GM12878 (cell line): ENCODE results near the gene TMEM82. TPM values are rescaled to one million over a fixed set of nuclear protein-coding genes. Genes with fewer than 3 reads are reported as not detected.

Source experiments
- ATAC-seq: fragments of 200-7000 bp; cut with Tn5 transposase; 3 replicates; pipeline ENCODE4 v1.9.1; 2020; ENCODE audit warnings: mild to moderate bottlenecking, moderate library complexity
- BruUV-seq: library from RNA; stranded (reverse); fragments of 400-500 nt; replicated peaks from 2 replicates; lab custom pipeline; 2021; lab: Mats Ljungman, UMichigan
- CTCF ChIA-PET: fragments of 300-600 bp; sonication (Branson Sonifier 250); formaldehyde crosslinking; extraction: SDS; loops from one replicate; lab custom pipeline; 2021; ENCODE audit warnings: inconsistent platforms; lab: Yijun Ruan, JAX
- POLR2A ChIA-PET: fragments of 350-600 bp; formaldehyde crosslinking; extraction: SDS; loops from one replicate; lab custom pipeline; 2021; ENCODE audit warnings: inconsistent platforms; lab: Charles Lee
- RAD21 ChIA-PET: fragments of 300-600 bp; sonication (Branson Sonifier 250); formaldehyde crosslinking; loops from one replicate; lab custom pipeline; 2023; ENCODE audit warnings: antibody characterized with exemption; ENCODE audit not compliant: unreplicated experiment; lab: Charles Lee
- SMC1A ChIA-PET: fragments of 300-600 bp; sonication (Branson Sonifier 250); formaldehyde crosslinking; loops from one replicate; lab custom pipeline; 2023; ENCODE audit not compliant: unreplicated experiment, uncharacterized antibody; lab: Charles Lee
- DNase-seq: peaks from one replicate; pipeline ENCODE4 v3.0.0-alpha.2; 2011; ENCODE audit warnings: low read depth, low spot score
- FAIRE-seq: peaks from 3 replicates; lab custom pipeline; 2011; peaks lifted over from hg19 to GRCh38; lab: Jason Lieb, UNC
- H2AFZ ChIP-seq: 2 replicates; pipeline ENCODE4 v1.6.0; 2011; ENCODE audit warnings: low read depth, low read length, control low read depth; ENCODE audit not compliant: control insufficient read depth
- H3K27ac ChIP-seq: 2 replicates; pipeline ENCODE4 v1.5.1; 2011; ENCODE audit warnings: control low read depth; ENCODE audit not compliant: control insufficient read depth, insufficient read depth
- H3K27me3 ChIP-seq, 2 experiments: replicated peaks in 1 of 2; 2 replicates each; pipeline versions ENCODE4 v1.6.0 to v1.6.1; 2011; ENCODE audit warnings: low read length in 1 of 2; ENCODE audit not compliant: control insufficient read depth in 2 of 2, insufficient read depth in 2 of 2
- H3K36me3 ChIP-seq, 2 experiments: 2 replicates each; pipeline ENCODE4 v1.5.1; 2011; ENCODE audit warnings: low read length in 1 of 2; ENCODE audit not compliant: control insufficient read depth in 2 of 2, insufficient read depth in 2 of 2
- H3K4me1 ChIP-seq: 2 replicates; pipeline ENCODE4 v1.6.1; 2011; ENCODE audit warnings: mild to moderate bottlenecking, low read length, moderate library complexity, mixed read lengths; ENCODE audit not compliant: control insufficient read depth, insufficient read depth
- H3K4me2 ChIP-seq: 2 replicates; pipeline ENCODE4 v1.6.0; 2011; ENCODE audit warnings: control low read depth; ENCODE audit not compliant: control insufficient read depth, insufficient read depth
- H3K4me3 ChIP-seq: fragments of 200-600 bp; sonication (generic); 2 replicates; pipeline ENCODE4 v1.5.1; 2016
- H3K79me2 ChIP-seq: 2 replicates; pipeline ENCODE4 v1.6.0; 2011; ENCODE audit warnings: low read length; ENCODE audit not compliant: control insufficient read depth, insufficient read depth
- H3K9ac ChIP-seq: 2 replicates; pipeline ENCODE4 v1.8.0; 2011; ENCODE audit warnings: low read length, control low read depth, mixed read lengths; ENCODE audit not compliant: control insufficient read depth, insufficient read depth
- H3K9me3 ChIP-seq: replicated peaks from 3 replicates; pipeline ENCODE4 v1.5.1; 2011; ENCODE audit warnings: mild to moderate bottlenecking, low read length; ENCODE audit not compliant: control insufficient read depth, insufficient read depth
- H4K20me1 ChIP-seq: 2 replicates; pipeline ENCODE4 v1.6.0; 2011; ENCODE audit not compliant: control insufficient read depth, insufficient read depth
- ATF3 ChIP-seq: IDR thresholded peaks from 2 replicates; pipeline ENCODE4 v1.6.1; 2011; ENCODE audit warnings: low read depth, mild to moderate bottlenecking, low read length, moderate library complexity, borderline replicate concordance; ENCODE audit errors: extremely low read depth
- BRCA1 ChIP-seq: IDR thresholded peaks from 2 replicates; pipeline ENCODE4 v1.6.1; 2011; ENCODE audit warnings: low read depth, low read length, improper control_type of control experiment
- CBX5 ChIP-seq: sonication (generic); IDR thresholded peaks from 2 replicates; pipeline ENCODE4 v1.6.1; 2016; ENCODE audit warnings: low read depth, moderate library complexity, mild to moderate bottlenecking, inconsistent platforms
- CHD1 ChIP-seq: IDR thresholded peaks from 2 replicates; pipeline ENCODE4 v1.6.1; 2012; ENCODE audit warnings: low read depth, low read length, improper control_type of control experiment
- EP300 ChIP-seq, 2 experiments: fragments of 150-350 bp in 1 of 2; IDR thresholded peaks; 2 replicates each; pipeline ENCODE4 v1.6.1; 2011 to 2012; ENCODE audit warnings: low read depth in 2 of 2, low read length in 2 of 2, borderline replicate concordance in 1 of 2, improper control_type of control experiment in 1 of 2, inconsistent platforms in 1 of 2; ENCODE audit not compliant: control insufficient read depth in 1 of 2
- GATAD2B ChIP-seq: fragments of 450-650 bp; conservative IDR thresholded peaks from 2 replicates; pipeline ENCODE4 v1.6.1; 2017; ENCODE audit warnings: low read depth, mild to moderate bottlenecking, moderate library complexity
- HSF1 ChIP-seq: fragments of 150-350 bp; IDR thresholded peaks from 2 replicates; pipeline ENCODE4 v1.6.1; 2014; ENCODE audit warnings: mild to moderate bottlenecking, low read depth, low read length
- IRF5 ChIP-seq: fragments of 450-650 bp; IDR thresholded peaks from 2 replicates; pipeline ENCODE4 v1.6.1; 2017; ENCODE audit warnings: borderline replicate concordance
- KLF5 ChIP-seq: fragments of 450-650 bp; IDR thresholded peaks from 2 replicates; pipeline ENCODE4 v1.6.1; 2014; ENCODE audit warnings: mild to moderate bottlenecking; ENCODE audit not compliant: partially characterized antibody
- LARP7 ChIP-seq: fragments of 450-650 bp; IDR thresholded peaks from 2 replicates; pipeline ENCODE4 v1.6.1; 2017; ENCODE audit warnings: mild to moderate bottlenecking
- MYB ChIP-seq: fragments of 150-350 bp; IDR thresholded peaks from 2 replicates; pipeline ENCODE4 v1.6.1; 2014; ENCODE audit warnings: mild to moderate bottlenecking, low read depth, low read length, borderline replicate concordance
- PML ChIP-seq: IDR thresholded peaks from 2 replicates; pipeline ENCODE4 v1.6.1; 2012; ENCODE audit warnings: low read length, inconsistent platforms
- POLR2AphosphoS2 ChIP-seq: IDR thresholded peaks from 2 replicates; pipeline ENCODE4 v1.6.1; 2011; ENCODE audit warnings: low read depth, mild to moderate bottlenecking, low read length, improper control_type of control experiment, moderate library complexity
- SMARCA5 ChIP-seq: fragments of 450-650 bp; IDR thresholded peaks from 2 replicates; pipeline ENCODE4 v1.6.1; 2017; ENCODE audit warnings: mild to moderate bottlenecking
- SUZ12 ChIP-seq: fragments of 200-600 bp; sonication (generic); IDR thresholded peaks from one replicate; pipeline ENCODE4 v1.6.1; 2018; ENCODE audit warnings: antibody characterized with exemption, mild to moderate bottlenecking; ENCODE audit not compliant: unreplicated experiment
- TBL1XR1 ChIP-seq: IDR thresholded peaks from 2 replicates; pipeline ENCODE4 v1.6.1; 2012; ENCODE audit warnings: low read depth, low read length, improper control_type of control experiment
- ZNF384 ChIP-seq: IDR thresholded peaks from 2 replicates; pipeline ENCODE4 v1.6.1; 2012; ENCODE audit warnings: low read depth, mild to moderate bottlenecking, low read length, improper control_type of control experiment, borderline replicate concordance
- WGBS: methylation state at CpG from one replicate; pipeline ENCODE4 v1.1.6; 2016; ENCODE audit warnings: low lambda C conversion rate; ENCODE audit not compliant: insufficient replicate concordance, insufficient coverage; ENCODE audit errors: missing lambda C conversion rate; 5-methylcytosine and 5-hydroxymethylcytosine counted together
- in situ Hi-C: fragments of 300-500 bp; cut with MboI; formaldehyde crosslinking; loops from 9 replicates; pipeline ENCODE4 v1.14.3; 2018; ENCODE audit warnings: mixed read lengths
- intact Hi-C: fragments of 100-400 bp; cut with micrococcal nuclease; formaldehyde crosslinking; loops from one replicate; pipeline ENCODE4 v1.14.2; 2022; ENCODE audit not compliant: unreplicated experiment
- polyA plus RNA-seq, 11 experiments: library from polyadenylated mRNA; depleted of rRNA in 4 of 11; unstranded in 6 of 11; stranded (reverse) in 5 of 11; fragments of >200 nt; fragmentation: Nextera tagmentation in 4 of 11; fragmentation: Illumina TruSeq in 1 of 11; extraction: Ambion mirVana in 4 of 11; extraction: Trizol in 1 of 11; gene quantifications; 1 replicate in 1 of 11; 2 replicates in 10 of 11; pipeline versions ENCODE4 v1.2.1 to v1.2.3, GENCODE V29; 2011 to 2016; ENCODE audit warnings: inconsistent platforms in 2 of 11, missing spikeins in 2 of 11, low read depth in 1 of 11
- total RNA-seq, 4 experiments: library from RNA; depleted of rRNA in 3 of 4; stranded (reverse); fragments of >200 nt in 3 of 4; fragmentation: Illumina TruSeq in 1 of 4; extraction: Trizol in 1 of 4; gene quantifications; 2 replicates each; pipeline versions ENCODE4 v1.2.1 to v1.2.3, GENCODE V29; 2013 to 2021

The TMEM82 gene
- total and polyA plus RNA-seq, 10 of the 15 experiments (the other 5 are each of a cell fraction or from before 2014, with no cell fraction given), result not detected

- in situ Hi-C loops, result no loop called here
- no peak for FAIRE-seq
Observed at GRCh38 chr1:15722411-15722810, 19.9 kb upstream of the TMEM82 start.

More at GRCh38 chr1:15722411-15722810, 19.9 kb upstream of the TMEM82 start:
- DNase-seq (no peak), ATAC-seq (no peak)
- H3K4me1 ChIP-seq, result no peaks in the 10 kb centered on the region
- RAD21 ChIA-PET, result no interaction called here
- CTCF ChIA-PET, result no interaction called here
- no peaks in the 10 kb centered on the region for H3K79me2 ChIP-seq
- 100% methylated on average over 4 of the region's 4 CpGs for WGBS
- H3K4me2 ChIP-seq, result no peak overlapping the region
- H3K36me3 ChIP-seq, result peaks cover 17 to 42% of the 10 kb centered on the region in 2 experiments; a peak in 3 of 4 replicates
- POLR2A ChIA-PET, result no interaction called here
- no TSS peak for BruUV-seq
- SMC1A ChIA-PET, result interaction anchor here (0.5 kb wide), 1 partner anchor 142 kb away, joined by 3 read pairs; no protein-coding TSS in a partner anchor
- intact Hi-C loops, result no loop called here
- no peaks in the 10 kb centered on the region for H3K9me3 ChIP-seq
- H3K9ac ChIP-seq, result no peak overlapping the region
- H3K27me3 ChIP-seq, result no peaks in the 10 kb centered on the region
- H4K20me1 ChIP-seq, result no peaks in the 10 kb centered on the region
- H2AFZ ChIP-seq, result no peak overlapping the region
- TF ChIP-seq PML (no peak), ZNF384 (no peak), LARP7 (no peak), CBX5 (no peak), EP300 (IDR thresholded peaks at IDR 0.05; ENCODE audit: borderline replicate concordance in 1 of 2, control insufficient read depth in 1 of 2, low read depth in 2 of 2, low read length in 2 of 2) (no peak), CHD1 (no peak), ATF3 (no peak), MYB (no peak), BRCA1 (no peak), HSF1 (no peak), POLR2AphosphoS2 (no peak), SUZ12 (no peak), KLF5 (no peak), IRF5 (no peak), GATAD2B (no peak), SMARCA5 (no peak), TBL1XR1 (no peak)
- no peak overlapping the region for H3K4me3 ChIP-seq
- no peak overlapping the region for H3K27ac ChIP-seq
